ENCODE data around the gene EFR3B. TPM values are rescaled to one million over a fixed set of nuclear protein-coding genes. Genes with fewer than 3 reads are reported as not detected.
A peak's percentile ranks its signal among the peaks of the same experiment; 100 is the strongest.

Gene EFR3B
- total RNA-seq, 4 donors from 2014 or later: under 0.01 to 1.4 (median 0.32) TPM

GRCh38 chr2:25043241-25043867, 1.5 kb downstream of the EFR3B start:
- Histone ChIP-seq H3K36me3 (no peaks in the 10 kb centered on the region), H3K4me1 (peaks cover 13 to 27% (median 14%) of the 10 kb centered on the region in 3 donors), H3K9me3 (no peaks in the 10 kb centered on the region), H3K4me3 (peak overlapping the region in 2 of 4 donors; percentile 75 to 78), H3K27me3 (peaks cover 0 to 40% (median 0%) of the 10 kb centered on the region in 4 donors), H3K27ac (no peak overlapping the region)
- TF ChIP-seq POLR2A (IDR thresholded peaks at IDR 0.05): no peak
- no peak for TF ChIP-seq CTCF (IDR thresholded peaks at IDR 0.05)
- no peak for DNase-seq
- 28 to 83% methylated on average over 1 to 4 of the region's 8 CpGs for WGBS, 2 donors
- intact Hi-C loops (cut with DNase I): no loop called here

- TF ChIP-seq POLR2A (IDR thresholded peaks at IDR 0.05) (no peak), CTCF (IDR thresholded peaks at IDR 0.05) (no peak)
- H3K9me3 ChIP-seq: no peaks in the 10 kb centered on the region
- WGBS, 2 donors: 55 to 76% methylated on average over 1 of the region's 1 CpG
- H3K4me3 ChIP-seq: no peak overlapping the region
- peaks cover 13 to 27% (median 14%) of the 10 kb centered on the region in 3 donors for H3K4me1 ChIP-seq
- DNase-seq: no peak
- no peak overlapping the region for H3K27ac ChIP-seq
- H3K36me3 ChIP-seq: no peaks in the 10 kb centered on the region
- intact Hi-C loops (cut with DNase I): no loop called here
- H3K27me3 ChIP-seq: peaks cover 0 to 44% (median 0%) of the 10 kb centered on the region in 4 donors
These were observed 2.1 kb downstream of the EFR3B start for GRCh38 chr2:25044011-25044410.

- no peak overlapping the region for H3K27ac ChIP-seq
- peaks cover 13 to 27% (median 14%) of the 10 kb centered on the region in 3 donors for H3K4me1 ChIP-seq
- H3K4me3 ChIP-seq: no peak overlapping the region
- no peaks in the 10 kb centered on the region for H3K9me3 ChIP-seq
- DNase-seq: no peak
- H3K27me3 ChIP-seq: peaks cover 0 to 51% (median 0%) of the 10 kb centered on the region in 4 donors
- H3K36me3 ChIP-seq: no peaks in the 10 kb centered on the region
- intact Hi-C loops (cut with DNase I): no loop called here
- no peak for TF ChIP-seq CTCF (IDR thresholded peaks at IDR 0.05)
- TF ChIP-seq POLR2A (IDR thresholded peaks at IDR 0.05): no peak
- WGBS, 2 donors: 36 to 48% methylated on average over 6 of the region's 6 CpGs
These were observed 3.1 kb downstream of the EFR3B start for GRCh38 chr2:25044990-25045389.

- Histone ChIP-seq H3K27me3 (peaks cover 0 to 30% (median 0%) of the 10 kb centered on the region in 4 donors), H3K4me1 (no peaks in the 10 kb centered on the region), H3K36me3 (no peaks in the 10 kb centered on the region), H3K27ac (no peak overlapping the region), H3K9me3 (no peaks in the 10 kb centered on the region), H3K4me3 (no peak overlapping the region)
- 80 to 81% methylated on average over 4 of the region's 4 CpGs for WGBS, 2 donors
- TF ChIP-seq CTCF (IDR thresholded peaks at IDR 0.05): no peak
- TF ChIP-seq POLR2A (IDR thresholded peaks at IDR 0.05): no peak
- intact Hi-C loops (cut with DNase I): no loop called here
- no peak for DNase-seq
These were observed 7.5 kb downstream of the EFR3B start for GRCh38 chr2:25049422-25049821.

GRCh38 chr2:25050128-25050527, 8.3 kb downstream of the EFR3B start:
- Histone ChIP-seq H3K27ac (no peak overlapping the region), H3K4me3 (no peak overlapping the region), H3K4me1 (no peaks in the 10 kb centered on the region), H3K27me3 (peaks cover 0 to 23% (median 0%) of the 10 kb centered on the region in 4 donors), H3K9me3 (no peaks in the 10 kb centered on the region), H3K36me3 (no peaks in the 10 kb centered on the region)
- intact Hi-C loops (cut with DNase I): no loop called here
- no peak for DNase-seq
- TF ChIP-seq POLR2A (IDR thresholded peaks at IDR 0.05) (no peak), CTCF (IDR thresholded peaks at IDR 0.05) (no peak)

Measured in esophagus squamous epithelium (tissue), 5 donors.